Body of pancreas (tissue), 4 donors: Measurements from ENCODE around the gene KLHL28.

ENCODE experiments used
- CTCF ChIP-seq, 7 experiments: fragments of 450-650 bp in 4 of 7; fragments of 200-600 bp in 3 of 7; sonication (generic) in 3 of 7; IDR thresholded peaks; one replicate each; pipeline ENCODE4 v1.5.1; 2016 to 2019; ENCODE audit warnings: antibody characterized with exemption in 7 of 7
- POLR2A ChIP-seq, 3 donors: fragments of 450-650 bp; IDR thresholded peaks; one replicate each; pipeline ENCODE4 v1.6.1; 2016; ENCODE audit warnings: antibody characterized with exemption in 3 of 3, mild to moderate bottlenecking in 2 of 3

GRCh38 chr14:44928793-44929192 is 33.0 kb downstream of the KLHL28 start:
- TF ChIP-seq POLR2A (IDR thresholded peaks at IDR 0.05) (no peak), CTCF (IDR thresholded peaks at IDR 0.05) (no peak)
